Measurements from ENCODE around the gene SLC25A13. TPM values are rescaled to one million over a fixed set of nuclear protein-coding genes. Genes with fewer than 3 reads are reported as not detected.

Gene SLC25A13
- total RNA-seq, 1 experiment from 2014 or later: 19.5 TPM

- POLR2A ChIA-PET (ENCODE audit: unreplicated experiment): no interaction called here
- Histone ChIP-seq H3K4me2 (ENCODE audit: low read length) (no peak overlapping the region), H3K9ac (ENCODE audit: low read length) (no peak overlapping the region), H3K4me3 (ENCODE audit: low read length) (no peak overlapping the region), H4K20me1 (ENCODE audit: low read length) (no peaks in the 10 kb centered on the region), H3K36me3 (ENCODE audit: low read depth, low read length) (no peaks in the 10 kb centered on the region), H3K9me2 (replicated peaks; ENCODE audit: low read length) (no peaks in the 10 kb centered on the region), H3K27me3 (ENCODE audit: low read length) (no peaks in the 10 kb centered on the region), H3K27ac (ENCODE audit: low read length) (no peak overlapping the region), H3K4me1 (ENCODE audit: insufficient read depth, low read length) (no peaks in the 10 kb centered on the region), H2AFZ (ENCODE audit: low read length) (no peak overlapping the region), H3F3A (ENCODE audit: low read length, unreplicated experiment) (no peaks in the 10 kb centered on the region), H3K79me2 (ENCODE audit: low read length) (no peaks in the 10 kb centered on the region), H3K9me3 (ENCODE audit: low read length) (no peaks in the 10 kb centered on the region)
- CTCF ChIA-PET: no interaction called here
- no TSS peak for BruUV-seq (replicated peaks)
- ATAC-seq (no peak), DNase-seq (no peak)
- TF ChIP-seq EZH2 (IDR thresholded peaks at IDR 0.05; ENCODE audit: low read length, unreplicated experiment): no peak
- TF ChIP-seq CTCF (conservative IDR thresholded peaks at IDR 0.05; ENCODE audit: low read depth, low read length): no peak
- no peak for TF ChIP-seq EZH2phosphoT487 (IDR thresholded peaks at IDR 0.05; ENCODE audit: borderline replicate concordance, low read length)
- intact Hi-C loops (cut with micrococcal nuclease): no loop called here
Measured at GRCh38 chr7:96196676-96197075, 125.2 kb downstream of the SLC25A13 start.

GRCh38 chr7:96189129-96189820, 132.6 kb downstream of the SLC25A13 start:
- no peak overlapping the region for H3K4me2 ChIP-seq (ENCODE audit: low read length)
- H4K20me1 ChIP-seq (ENCODE audit: low read length): no peaks in the 10 kb centered on the region
- H3K36me3 ChIP-seq (ENCODE audit: low read depth, low read length): peaks cover 8% of the 10 kb centered on the region; the same call in 1 of the 2 replicates
- no peaks in the 10 kb centered on the region for H3K27me3 ChIP-seq (ENCODE audit: low read length)
- H3K9me3 ChIP-seq (ENCODE audit: low read length): no peaks in the 10 kb centered on the region
- no TSS peak for BruUV-seq (replicated peaks)
- intact Hi-C loops (cut with micrococcal nuclease): loop anchor here (10.0 kb wide), 1 partner anchor 274 kb away; no protein-coding TSS in a partner anchor
- no peaks in the 10 kb centered on the region for H3K9me2 ChIP-seq (replicated peaks; ENCODE audit: low read length)
- ATAC-seq (no peak), DNase-seq (no peak)
- TF ChIP-seq CTCF (conservative IDR thresholded peaks at IDR 0.05; ENCODE audit: low read depth, low read length) (no peak), EZH2 (IDR thresholded peaks at IDR 0.05; ENCODE audit: low read length, unreplicated experiment) (no peak), EZH2phosphoT487 (IDR thresholded peaks at IDR 0.05; ENCODE audit: borderline replicate concordance, low read length) (no peak)
- no peak overlapping the region for H3K27ac ChIP-seq (ENCODE audit: low read length)
- H3K79me2 ChIP-seq (ENCODE audit: low read length): no peaks in the 10 kb centered on the region
- H3K4me1 ChIP-seq (ENCODE audit: insufficient read depth, low read length): peaks cover 7% of the 10 kb centered on the region
- no peak overlapping the region for H2AFZ ChIP-seq (ENCODE audit: low read length)
- no peak overlapping the region for H3K4me3 ChIP-seq (ENCODE audit: low read length)
- H3K9ac ChIP-seq (ENCODE audit: low read length): no peak overlapping the region
- CTCF ChIA-PET: no interaction called here
- POLR2A ChIA-PET (ENCODE audit: unreplicated experiment): no interaction called here
- H3F3A ChIP-seq (ENCODE audit: low read length, unreplicated experiment): no peaks in the 10 kb centered on the region

- H3K27me3 ChIP-seq (ENCODE audit: low read length): no peaks in the 10 kb centered on the region
- DNase-seq: no peak
- POLR2A ChIA-PET (ENCODE audit: unreplicated experiment): no interaction called here
- CTCF ChIA-PET: no interaction called here
- no peaks in the 10 kb centered on the region for H3K79me2 ChIP-seq (ENCODE audit: low read length)
- no peaks in the 10 kb centered on the region for H3F3A ChIP-seq (ENCODE audit: low read length, unreplicated experiment)
- no TSS peak for BruUV-seq (replicated peaks)
- H3K9me3 ChIP-seq (ENCODE audit: low read length): no peaks in the 10 kb centered on the region
- no peak overlapping the region for H2AFZ ChIP-seq (ENCODE audit: low read length)
- no peak for TF ChIP-seq CTCF (conservative IDR thresholded peaks at IDR 0.05; ENCODE audit: low read depth, low read length)
- intact Hi-C loops (cut with micrococcal nuclease): loop anchor here (10.0 kb wide), 1 partner anchor 274 kb away; no protein-coding TSS in a partner anchor
- H3K36me3 ChIP-seq (ENCODE audit: low read depth, low read length): peaks cover 8% of the 10 kb centered on the region; the same call in 1 of the 2 replicates
- H3K4me1 ChIP-seq (ENCODE audit: insufficient read depth, low read length): peaks cover 7% of the 10 kb centered on the region
- H3K4me3 ChIP-seq (ENCODE audit: low read length): no peak overlapping the region
- no peak overlapping the region for H3K9ac ChIP-seq (ENCODE audit: low read length)
- H4K20me1 ChIP-seq (ENCODE audit: low read length): no peaks in the 10 kb centered on the region
- no peaks in the 10 kb centered on the region for H3K9me2 ChIP-seq (replicated peaks; ENCODE audit: low read length)
- ATAC-seq: no peak
- H3K27ac ChIP-seq (ENCODE audit: low read length): no peak overlapping the region
- no peak overlapping the region for H3K4me2 ChIP-seq (ENCODE audit: low read length)
Measured at GRCh38 chr7:96188591-96188991, 133.3 kb downstream of the SLC25A13 start.
